CD4-positive, alpha-beta T cell treated with Interleukin-17A for 1 hour (primary cell): Measurements from ENCODE around the gene REV1.
A peak's percentile ranks its signal among the peaks of the same experiment; 100 is the strongest.
"Not testable (repeated sequence)": the region's sequence is repeated elsewhere in the genome, so short reads cannot be mapped to it uniquely, and the experiment has no call there.

Experiments used
- DNase-seq: peaks from one replicate; pipeline ENCODE4 v3.0.0-alpha.2; 2020

REV1 gene

DNA sequence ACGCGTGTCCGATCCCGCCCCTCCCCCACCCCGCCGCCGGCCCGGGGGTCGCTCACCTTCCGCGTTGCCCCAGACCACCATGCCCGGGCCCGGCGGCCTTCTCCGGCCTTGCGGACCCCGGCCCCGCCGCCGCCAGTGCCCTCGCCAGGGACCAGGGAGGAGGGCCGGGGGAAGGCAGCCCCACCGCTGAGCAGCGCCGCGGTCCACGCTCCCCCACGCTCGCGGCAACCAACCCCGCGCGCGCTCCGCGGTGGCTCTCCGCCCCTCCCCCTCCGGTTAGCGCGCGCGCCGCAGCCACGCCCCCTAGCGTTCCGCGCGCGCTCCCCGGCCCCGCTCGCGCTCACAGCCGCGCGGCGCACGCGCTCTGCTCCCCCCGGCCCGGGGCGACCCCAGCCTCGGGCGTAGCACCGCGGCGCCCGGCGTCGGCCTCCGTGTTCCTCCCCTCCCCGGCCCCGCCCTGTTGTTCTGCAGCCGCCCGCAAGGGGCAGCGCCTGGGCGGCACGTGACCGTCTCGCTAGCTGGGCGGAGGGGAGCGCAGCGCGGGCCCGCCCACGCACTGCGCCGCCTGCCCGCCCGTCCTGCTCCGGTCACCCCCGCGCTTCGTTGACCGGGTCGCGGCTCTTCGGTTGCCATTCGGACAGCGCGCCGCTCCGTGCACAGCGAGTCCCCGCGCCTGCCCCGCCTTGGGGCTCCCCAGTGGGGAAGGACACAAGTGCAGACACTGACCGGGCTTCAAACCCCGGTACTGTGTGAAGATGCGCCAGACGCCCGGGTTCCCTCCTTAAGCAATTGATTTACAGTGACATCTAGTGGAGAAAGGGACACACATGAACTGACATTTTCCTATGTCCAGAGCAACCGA, at the start of gene REV1:
Gene REV1, minus strand, starts transcription at position 257 of the 862 bp plus-strand sequence. CDS start 25,042 bp downstream, outside the sequence.
- DNase-seq = peak; percentile 93

DNA sequence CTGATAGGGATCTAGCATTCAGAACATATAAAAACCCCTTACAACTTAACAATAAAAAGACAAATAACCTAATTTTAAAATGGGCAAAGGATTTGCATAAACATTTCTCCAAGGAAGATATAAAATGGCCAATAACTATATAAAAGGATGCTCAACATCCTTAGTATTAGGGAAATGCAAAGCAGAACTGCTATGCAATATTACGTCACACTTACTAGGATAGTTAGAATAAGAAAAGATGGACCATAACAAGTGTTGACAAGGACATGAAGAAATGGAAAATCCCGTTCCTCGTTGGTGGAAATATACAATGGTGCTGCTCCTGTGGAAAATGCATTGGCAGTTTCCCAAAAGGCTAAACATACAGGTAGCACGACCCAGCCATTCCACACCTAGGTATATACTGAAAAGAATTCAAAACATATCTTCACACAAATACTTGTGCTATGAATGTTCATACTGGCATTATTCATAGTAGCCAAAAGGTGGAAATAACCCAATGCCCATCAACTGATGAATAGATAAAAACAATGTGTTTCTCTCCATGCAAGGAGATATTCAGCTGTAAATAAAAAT, 48.2 kb upstream of the REV1 start:
- DNase-seq = no peak

DNA sequence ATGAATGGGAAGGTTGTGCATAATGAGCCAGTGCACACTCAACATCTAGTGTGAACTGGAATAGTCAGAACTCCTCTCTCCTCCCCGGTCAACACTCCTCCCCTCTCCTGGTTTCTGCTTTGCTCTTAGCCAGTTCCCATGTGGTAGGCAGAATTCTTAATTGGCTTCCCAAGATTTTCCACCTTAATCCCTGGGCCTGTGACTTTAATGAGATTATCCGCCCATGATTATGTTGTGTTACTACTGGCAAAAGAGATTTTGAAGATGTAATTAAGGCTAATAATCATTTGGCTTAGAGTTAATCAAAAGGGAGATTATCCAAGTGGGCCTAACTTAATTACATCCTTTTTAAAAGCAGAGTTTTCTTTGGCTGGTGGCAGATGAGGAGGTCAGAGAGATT, 34.2 kb upstream of the REV1 start:
- no peak for DNase-seq

DNA sequence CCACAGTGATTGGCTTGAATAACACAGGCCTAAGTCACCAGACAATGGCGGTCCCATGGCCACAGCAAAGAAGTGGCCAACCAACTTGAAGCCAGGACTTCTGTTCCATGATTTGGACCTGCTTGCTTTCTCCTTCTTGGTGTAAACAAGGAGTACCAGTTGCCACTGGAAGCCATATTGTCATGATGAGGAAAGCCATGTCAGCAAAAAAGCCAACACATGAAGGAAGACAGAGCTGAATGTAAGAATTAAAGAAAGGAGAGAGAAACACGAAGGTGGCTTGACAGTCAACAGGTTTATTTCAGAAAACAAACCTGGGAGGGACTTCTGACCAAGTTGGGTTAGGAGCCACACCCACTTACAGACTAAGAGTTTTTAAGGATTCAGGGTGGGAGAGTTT, 32.3 kb upstream of the REV1 start:
- DNase-seq = no peak

- no peak for DNase-seq
These were observed 31.0 kb upstream of the REV1 start for GRCh38 chr2:99520813-99521212.

- no peak for DNase-seq
These were observed 30.4 kb upstream of the REV1 start for GRCh38 chr2:99520195-99520594.

DNA sequence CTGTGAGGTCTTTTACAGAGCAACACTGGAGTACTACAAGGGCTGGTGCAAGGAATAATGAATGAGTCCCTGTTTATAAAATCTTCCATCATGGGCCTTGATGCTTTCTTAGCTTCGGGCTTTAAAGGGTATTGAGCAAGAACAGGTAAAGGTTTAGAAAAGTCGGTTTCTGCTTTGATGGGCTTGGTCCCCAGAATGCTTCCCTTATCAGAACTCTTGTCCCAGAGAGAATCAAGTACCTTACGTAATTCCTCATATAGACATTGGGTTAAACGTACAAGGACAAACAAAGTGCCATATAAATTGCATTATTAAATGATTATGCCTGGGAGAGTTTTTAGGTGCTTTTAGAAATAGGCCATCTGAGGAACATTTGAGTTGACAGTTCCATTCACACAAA, 24.5 kb upstream of the REV1 start:
- DNase-seq = no peak

DNA sequence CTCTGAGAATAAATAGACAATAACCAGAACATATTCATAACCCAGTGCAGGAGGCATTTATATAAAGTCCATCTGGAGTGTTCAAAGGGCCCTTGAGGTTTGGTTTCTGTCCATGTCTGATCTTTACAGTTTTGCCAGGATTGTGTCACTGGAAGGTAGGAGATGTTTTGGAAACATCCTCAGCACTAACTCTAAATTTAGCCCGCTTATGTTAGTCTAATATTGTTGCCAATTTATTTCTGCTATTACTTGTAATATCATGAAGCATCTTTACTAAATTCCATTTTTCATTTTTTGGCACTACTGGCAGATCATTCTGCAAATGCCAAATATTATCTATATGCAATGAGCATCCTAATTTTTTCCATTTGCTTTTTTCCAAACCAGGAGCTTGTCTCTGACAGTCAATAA, 22.4 kb upstream of the REV1 start:
- no peak for DNase-seq

DNA sequence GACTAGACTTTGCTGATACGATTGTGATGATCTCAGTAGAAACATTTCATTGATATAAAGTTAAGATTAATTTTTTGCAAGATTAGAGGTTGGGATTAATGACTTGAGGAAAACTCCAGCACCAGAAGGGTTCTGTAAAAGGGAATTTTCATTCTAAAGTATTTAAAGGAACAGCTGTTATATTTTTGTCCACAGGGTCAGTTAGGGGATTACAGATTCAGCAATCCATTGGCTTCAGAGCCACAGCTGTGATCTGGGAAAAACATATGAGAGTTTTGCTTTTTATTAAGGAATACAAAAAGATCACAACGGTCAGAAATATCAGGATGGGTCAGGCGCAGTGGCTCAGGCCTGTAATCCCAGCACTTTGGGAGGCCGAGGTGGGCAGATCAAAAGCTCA, 19.6 kb upstream of the REV1 start:
- no peak for DNase-seq

DNA sequence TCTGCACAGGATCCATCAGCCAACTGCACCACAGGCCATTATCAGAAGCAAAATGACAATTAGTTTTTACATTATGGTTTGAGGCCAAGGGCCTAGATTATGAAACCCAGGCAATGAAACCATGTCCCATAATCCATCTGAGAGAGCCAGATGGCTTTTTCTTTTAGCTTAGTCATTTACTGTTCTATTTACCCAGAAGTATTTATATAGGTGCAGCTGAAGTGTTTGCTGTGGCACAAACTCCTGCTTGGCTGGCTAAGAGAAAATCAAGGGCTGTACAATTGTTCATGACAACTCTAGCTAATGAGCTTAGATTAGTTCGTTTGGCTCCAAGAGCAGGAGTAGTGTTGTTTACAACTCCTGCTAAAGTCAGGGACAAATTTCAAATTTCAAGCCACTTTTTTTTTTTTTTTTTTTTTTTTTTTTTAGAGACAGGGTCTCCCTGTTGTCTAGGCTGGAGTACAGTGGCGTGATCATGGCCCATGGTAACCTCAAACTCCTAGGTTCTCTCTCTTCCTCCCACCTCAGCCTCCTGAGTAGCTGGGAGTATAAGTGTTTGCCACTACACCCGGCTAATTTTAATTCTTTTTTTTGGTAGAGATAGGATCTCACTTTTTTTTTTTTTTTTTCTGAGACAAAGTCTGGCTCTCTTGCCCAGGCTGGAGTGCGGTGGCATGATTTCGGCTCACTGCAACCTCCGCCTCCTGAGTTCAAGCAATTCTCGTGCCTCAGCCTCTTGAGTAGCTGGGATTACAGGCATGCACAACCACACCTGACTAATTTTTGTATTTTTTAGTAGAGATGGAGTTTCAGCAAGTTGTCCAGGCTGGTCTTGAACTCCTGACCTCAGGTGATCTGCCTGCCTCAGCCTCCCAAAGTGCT, 18.4 kb upstream of the REV1 start:
- no peak for DNase-seq

- no peak for DNase-seq
These were observed 15.2 kb upstream of the REV1 start for GRCh38 chr2:99504844-99505584.

DNA sequence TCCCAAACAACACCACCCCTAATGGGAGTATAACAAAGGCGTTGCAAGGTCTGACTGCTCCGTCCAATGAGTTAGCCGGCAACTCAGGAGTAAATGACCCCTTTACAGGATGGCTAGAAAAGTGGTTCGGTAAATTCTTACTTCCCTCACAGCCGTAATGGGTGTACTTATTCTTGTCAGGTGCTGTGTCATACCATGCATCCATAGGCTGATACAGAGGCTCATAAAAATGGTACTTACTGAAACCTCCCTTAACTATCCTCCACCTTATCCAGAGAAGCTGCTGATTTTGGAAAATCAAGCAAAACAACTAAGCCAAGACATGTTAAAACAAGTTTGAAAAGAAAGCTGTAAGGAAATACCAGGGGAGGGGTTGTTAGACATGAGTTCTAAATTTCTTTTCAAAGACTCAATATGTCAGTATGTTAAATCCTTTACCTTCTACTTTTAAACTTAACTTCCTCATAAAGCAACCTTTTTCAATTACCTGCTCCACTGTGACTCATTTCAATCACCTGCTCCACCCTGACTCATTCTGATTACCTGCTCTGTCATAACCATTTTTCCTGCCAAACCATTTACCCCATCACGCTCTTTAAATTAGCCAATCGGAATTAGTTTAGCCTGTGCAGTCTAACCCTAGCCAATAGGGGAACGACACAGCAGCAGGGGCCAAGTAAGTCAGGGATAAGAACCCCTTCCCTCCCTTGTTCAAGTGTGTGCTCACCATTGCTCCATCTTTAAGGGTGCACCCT, 14.0 kb upstream of the REV1 start:
- DNase-seq = not testable (repeated sequence)

DNA sequence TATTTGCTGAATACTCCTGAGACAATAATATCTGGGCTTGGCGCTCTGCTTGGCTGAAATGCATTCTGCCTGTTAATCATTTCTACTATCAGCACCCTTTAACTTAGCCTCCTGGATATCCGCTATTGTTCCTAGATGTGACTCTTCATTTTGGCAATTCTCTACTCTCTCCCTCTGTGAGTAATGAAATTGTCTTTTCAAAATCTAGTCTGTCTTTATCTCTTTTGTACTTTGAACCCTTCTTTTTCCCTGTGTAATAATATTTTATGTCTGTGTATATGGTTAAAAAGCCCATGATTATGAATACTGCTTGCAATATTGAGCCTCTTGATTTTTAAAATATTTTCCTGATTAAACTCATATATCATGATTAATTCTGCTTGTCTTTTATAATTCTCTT, 6.2 kb upstream of the REV1 start:
- DNase-seq = no peak

GRCh38 chr2:99495115-99495860, 5.5 kb upstream of the REV1 start:
- DNase-seq = no peak

DNA sequence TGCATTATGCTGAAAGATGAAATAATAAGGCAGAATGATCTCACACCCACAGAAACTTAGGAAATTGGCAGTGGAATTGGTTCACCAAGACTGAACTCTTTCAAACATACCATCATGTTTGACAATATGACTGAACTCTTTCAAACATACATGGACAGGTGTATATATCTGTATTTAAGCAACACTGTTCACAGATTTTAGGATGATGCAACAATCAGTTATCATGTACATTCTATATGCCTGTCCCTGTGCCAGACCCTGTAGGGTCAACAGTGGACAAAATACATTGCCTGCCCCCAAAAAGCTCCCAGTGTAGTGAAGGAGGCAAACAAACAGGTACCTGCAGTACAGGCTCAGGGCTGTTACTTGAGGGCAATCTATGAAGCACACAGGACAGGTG, 2.9 kb upstream of the REV1 start:
- no peak for DNase-seq

DNA sequence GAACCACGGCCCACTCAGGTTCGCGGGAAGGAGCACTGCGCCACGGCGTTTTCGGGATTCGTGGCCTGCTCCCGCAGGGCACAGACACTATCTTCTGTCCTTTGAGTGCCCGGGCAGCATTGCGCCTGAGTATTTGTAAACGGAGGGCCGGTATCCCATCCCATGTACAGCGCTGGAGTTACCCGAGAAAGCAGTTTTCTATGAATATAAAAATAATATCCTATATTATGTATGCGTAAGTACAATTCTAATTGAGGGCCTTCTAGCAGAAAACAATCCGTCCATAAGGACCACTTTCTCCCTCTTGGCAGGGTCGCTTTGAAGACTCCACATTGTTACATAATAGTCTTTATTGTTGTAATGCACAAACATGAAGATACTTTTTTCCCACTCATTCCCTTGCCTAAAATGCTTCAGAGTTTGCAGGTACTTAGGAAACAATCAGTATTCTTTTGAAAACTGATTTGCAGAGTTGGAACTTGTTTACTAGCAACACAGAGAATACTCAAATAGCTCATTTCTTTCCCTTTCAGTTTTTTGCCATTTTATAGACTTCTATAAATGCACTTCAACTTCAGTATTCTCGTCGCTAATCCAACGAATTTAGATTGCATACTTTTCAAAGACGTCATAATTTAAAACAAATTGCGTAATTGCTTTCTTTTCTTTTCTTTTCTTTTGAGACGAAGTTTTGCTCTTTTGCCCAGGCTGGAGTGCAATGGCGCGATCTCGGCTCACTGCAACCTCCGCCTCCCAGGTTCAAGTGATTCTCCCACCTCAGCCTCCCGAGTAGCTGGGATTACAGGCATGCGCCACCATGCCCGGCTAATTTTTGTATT, 1.0 kb upstream of the REV1 start:
- no peak for DNase-seq

- peak; percentile 62 for DNase-seq
These were observed 605 bp downstream of the REV1 start for GRCh38 chr2:99489063-99489760.

- peak; percentile 24 for DNase-seq
These were observed 1.2 kb downstream of the REV1 start for GRCh38 chr2:99488539-99489062.

DNA sequence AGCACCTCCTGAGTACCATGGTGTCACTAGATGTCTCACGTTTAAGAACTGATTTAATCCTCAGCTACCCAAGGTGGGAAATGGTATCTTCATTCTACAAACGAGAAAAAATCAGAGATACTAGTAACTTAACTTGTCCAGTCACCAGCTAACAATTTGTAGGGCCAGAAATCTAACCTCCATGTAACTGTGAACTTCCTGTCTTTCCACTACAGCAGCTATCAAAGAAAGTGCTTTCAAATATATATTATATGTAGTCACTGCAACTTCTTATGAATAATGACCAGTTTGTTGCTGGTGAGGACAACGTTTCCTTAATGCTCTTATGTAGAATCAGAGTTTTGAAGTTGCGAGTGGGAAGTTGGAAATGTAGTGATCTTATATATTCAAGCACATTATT, 1.9 kb downstream of the REV1 start:
- no peak for DNase-seq
